HG02938 (cell line): ENCODE results near the gene FARP1.

ENCODE experiments used
- ATAC-seq: cut with Tn5 transposase; IDR thresholded peaks from one replicate; pipeline ENCODE4 v1.9.1; 2021; ENCODE audit warnings: mild to moderate bottlenecking, moderate library complexity; ENCODE audit not compliant: unreplicated experiment

Gene FARP1

DNA sequence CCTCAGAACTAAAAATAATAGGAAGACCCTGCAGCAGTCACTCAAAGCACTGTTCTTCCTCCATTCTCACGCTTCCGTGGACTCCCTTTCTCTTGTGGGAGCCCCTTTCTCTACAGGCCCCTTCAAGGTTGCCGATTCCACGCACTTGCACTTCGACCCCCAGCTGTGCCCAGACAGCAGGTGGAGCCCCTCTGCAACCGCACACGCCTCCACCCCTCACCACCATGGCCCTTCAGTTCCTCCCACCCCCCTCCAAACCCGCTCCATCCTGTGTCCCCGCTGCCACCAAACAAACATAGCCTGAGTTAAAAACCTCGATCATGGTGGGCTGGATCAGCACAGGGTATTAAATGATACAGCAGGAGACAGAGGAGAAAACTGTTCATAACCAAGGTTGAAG, 331.4 kb downstream of the FARP1 start:
- no peak for ATAC-seq

DNA sequence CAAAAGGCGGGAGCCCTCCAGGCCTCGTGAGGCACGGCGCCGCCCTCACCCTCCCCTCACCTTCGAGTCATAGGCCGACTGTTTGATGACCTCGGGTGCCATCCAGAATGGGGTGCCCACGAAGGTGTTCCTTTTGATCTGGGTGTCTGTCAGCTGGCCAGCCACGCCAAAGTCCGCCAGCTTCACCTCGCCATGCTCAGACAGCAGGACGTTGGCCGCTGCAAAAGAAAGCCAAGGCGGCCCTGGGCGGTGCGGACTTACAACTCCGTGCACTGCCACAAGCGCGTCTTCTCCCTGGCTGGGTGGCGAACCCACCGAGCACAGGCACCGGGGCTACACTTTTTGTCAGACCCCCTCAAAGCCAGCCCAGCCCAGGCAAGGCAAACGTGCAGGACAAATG, 331.9 kb downstream of the FARP1 start:
- no peak for ATAC-seq

DNA sequence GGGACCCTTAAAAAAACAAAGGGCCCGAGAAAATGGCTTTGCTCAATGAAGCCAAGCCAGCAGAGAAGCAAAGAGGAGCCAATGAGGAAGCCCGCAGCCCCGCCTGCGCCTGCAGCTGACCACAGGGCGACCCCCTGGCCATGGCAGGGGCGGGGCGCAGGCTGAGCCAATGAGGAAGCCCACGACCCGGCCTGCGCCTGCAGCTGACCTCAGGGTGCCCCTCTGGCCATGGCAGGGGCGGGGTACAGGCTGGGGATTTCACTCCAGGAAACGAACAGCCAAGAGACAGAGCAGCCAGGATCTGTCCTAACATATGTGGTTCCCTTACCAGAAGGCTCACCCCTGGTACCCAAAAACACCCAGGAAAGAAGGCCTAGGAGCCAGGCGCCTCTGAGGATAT, 332.6 kb downstream of the FARP1 start:
- ATAC-seq: no peak

DNA sequence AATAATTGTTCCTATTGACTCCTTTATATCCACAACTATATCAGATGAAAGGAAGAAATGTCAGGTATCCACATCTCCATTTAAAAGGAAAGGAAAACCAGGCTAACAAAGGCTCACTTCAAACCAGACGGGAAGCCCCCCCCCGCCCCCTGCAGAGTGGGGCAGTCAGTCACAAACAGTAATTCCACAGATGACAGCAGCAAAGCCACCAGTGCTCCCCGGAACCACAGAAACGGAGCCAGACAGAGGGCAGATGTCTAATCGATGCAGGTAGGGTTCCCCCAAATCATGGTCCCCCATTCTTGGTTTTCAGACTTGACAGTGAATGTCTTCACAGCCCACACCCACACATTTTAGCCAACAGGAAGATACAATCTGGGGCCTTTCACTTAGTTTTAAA, 333.2 kb downstream of the FARP1 start:
- ATAC-seq: peak; percentile 35

DNA sequence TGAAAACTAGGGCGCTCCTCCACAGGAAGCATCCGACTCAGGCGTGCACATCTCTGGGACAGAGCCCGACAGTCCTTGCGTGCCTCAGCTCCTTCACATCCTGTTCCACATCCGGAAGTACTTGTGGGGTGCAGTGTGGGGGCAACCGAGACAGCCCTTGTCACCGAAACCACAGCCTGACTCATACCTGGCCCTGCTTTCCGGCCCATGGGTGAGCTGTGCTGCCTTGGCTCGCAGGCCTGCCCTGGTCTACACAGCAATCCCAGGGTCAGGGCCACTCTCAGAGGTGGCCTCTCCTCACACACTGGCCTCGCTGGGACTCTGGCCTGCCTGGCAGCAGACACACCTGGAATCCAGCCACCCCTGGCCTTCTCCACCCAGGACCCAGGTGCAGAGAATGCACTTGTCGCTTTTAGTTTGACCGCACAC, 333.7 kb downstream of the FARP1 start:
- peak; percentile 95 for ATAC-seq

DNA sequence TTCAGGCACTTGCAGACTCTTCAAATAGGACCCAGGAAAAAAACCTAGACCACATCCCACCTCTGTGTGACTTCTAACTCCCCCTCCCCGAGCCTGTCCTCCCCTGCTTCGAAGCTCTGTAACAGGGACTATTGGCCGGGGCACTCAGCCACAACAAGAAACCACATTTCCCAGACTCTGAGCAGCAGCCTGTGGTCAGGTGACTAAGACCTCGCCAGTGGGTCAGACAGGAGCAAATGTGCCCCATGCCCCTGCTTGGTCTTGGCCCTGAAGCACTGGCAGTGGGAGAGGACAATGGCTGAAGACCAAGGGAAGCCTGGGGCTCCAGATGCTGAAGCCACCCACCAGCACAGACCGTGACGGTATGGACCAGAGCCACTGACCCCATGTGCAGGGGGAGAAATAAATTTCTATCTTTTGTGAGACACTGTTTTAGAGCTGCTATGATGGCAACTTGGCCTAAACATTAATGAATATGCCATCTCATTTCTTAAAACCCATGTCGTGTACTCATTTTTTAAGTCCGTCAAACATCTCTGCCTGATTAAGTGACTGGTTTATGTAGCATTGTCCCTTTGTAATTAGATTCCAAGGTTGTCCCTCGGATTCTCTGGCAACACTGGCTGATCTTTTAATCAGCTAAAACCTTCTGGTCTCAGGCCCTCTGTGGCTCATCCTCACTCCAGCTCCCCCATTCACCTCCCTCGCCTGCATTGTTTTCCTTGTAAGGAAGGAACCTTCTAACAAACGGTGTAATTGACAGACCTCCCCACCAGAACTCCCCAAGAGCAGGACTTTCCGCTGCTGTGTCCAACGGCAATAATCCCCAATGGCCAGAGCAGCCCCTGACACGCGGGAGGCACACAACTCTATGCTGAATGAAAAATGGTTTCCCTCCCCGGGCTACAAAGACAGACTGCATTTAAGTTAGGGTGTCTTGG, 335.6 kb downstream of the FARP1 start:
- ATAC-seq: peak; percentile 29

DNA sequence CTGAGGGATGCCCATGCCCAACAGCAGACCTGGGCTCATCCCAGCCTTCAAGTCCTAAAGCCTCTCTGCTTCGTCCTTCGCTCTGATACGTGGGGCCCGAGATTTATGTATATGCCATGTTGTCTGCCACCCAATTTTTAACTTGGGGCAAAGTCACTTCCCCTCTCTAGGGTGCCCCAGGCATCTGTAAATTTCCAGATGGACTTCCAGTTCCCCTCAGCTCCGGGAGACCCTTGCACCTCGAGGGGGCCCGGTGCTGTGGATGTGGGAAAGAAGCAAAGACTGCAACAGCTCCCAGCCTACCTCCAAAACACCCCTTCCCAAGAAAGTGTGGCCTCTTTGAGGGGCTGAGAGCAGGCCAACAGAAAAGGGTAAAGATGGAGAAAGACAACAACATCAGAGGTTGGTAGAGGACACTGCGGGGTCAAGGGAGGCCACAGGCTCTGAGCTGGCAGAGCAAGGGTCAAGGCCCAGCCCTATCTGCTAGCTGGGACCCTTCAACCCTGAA, 336.7 kb downstream of the FARP1 start:
- no peak for ATAC-seq

DNA sequence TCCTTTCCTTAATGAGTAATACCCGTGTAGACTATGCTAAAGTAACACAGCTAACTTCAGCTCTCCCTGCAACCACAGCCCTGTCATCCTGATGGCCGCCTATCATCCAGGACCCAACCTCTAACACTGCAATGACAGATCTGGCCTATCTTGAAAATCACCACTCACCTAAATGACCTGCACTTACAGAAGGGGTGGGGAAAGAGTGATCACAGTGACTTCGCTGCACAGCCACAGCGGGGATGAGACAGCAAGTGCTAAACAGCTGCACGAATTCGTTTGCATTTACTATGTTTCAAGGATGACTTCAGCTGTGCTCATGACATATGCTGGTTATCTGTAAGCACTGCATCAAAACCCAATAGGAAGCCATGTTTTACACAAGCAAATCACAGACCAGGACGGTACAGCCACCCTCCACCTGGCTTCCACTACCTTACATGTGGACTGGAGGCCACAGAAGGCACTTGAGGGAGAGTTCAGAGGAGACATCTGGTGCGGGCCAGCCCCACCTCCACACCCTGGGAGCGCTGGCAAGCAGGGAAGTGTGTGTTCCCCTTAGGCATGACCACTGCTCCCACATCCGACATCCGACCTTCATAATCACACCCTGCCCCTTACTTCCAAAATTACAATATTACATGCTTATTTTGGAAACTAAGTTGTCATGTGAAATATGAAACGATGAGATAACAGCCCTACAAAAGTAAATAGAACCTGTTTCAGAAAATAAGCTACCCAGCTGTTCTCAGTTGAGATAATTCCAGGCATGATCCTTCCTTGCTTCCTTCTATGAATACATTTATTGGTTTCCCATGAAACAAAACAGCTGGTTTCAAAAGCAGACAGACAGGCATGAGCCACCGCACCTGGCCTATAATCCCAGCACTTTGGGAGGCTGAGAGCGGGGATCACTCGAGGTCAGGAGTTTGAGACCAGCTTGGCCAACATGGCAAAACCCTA, 338.3 kb downstream of the FARP1 start:
- ATAC-seq: no peak

DNA sequence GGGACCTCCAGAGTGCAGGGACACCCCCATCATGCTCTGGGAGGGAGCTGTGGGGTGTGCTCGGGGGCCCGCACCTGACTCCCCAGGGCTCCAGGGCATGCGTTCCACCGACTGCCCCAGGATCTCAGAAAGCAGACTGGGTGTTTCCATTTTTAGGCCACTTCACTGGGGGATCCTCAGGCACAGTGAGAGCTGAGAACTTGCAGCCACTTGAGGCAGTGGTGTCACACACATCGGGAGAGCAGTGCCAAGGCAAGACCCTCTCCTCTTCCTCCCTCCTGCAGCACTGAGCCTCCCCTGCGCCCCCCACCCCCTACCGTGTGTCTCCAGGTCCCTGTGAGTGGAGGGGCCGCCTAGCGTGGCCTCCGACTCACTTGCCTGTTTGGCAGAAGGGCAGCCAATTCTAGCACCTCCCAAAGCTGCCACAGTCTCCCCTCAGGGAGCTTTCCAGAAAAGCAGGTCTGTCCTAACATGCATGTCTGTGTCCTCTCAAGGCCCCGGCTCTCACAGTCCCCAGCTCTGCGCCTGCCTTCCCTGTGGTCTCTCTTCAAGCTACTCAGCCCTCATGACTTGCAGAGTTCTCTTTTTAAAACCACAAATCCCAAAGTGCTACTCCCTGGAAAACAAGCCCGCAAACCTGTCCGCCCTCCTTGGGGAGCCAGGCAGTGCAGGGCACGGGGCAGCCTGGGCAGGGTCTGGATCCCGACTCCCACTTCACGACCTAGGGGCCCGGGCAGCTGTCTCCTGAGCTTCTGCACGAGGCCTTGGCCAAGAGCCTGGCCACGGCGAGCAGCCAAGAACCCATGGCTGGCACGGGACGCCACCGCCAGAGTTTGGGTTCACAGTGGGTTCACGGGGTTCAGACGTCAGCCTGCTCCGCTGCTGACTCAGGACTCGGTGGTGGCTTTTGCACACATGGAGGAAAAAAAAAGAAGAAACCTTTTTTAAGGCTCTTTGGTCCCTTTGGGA, 339.9 kb downstream of the FARP1 start:
- no peak for ATAC-seq

DNA sequence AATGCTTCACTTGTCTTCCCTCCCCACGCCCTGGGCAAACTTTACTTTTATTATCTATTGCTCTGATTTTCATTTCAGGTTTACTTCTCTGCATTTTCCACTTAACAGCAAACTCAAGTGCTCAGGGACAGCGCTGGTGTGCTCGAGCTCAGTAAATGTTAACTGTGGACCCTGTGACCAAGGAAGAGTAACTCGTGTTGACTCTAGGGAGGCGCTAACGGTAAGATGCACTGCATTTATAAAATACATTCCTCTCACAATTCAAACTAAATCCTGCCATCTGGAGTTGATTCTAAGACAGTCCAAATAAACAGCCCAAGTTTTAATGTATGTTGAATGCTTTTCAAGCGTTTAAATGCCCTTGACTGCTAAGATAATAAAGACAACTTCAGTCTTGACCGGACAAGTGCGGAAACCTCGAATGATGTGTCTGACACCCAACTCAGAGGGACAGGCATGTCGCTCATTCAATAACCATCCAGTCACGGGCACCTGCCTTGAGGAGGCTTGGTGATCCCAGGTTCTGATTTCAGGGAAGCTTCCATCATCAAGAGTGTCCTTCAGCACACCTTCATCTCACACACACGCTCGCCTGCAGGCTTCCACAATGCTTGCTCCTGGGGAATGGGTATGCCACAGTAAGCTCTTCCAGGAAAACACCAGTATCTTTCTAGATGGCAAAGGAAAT, 340.9 kb downstream of the FARP1 start:
- ATAC-seq: no peak

DNA sequence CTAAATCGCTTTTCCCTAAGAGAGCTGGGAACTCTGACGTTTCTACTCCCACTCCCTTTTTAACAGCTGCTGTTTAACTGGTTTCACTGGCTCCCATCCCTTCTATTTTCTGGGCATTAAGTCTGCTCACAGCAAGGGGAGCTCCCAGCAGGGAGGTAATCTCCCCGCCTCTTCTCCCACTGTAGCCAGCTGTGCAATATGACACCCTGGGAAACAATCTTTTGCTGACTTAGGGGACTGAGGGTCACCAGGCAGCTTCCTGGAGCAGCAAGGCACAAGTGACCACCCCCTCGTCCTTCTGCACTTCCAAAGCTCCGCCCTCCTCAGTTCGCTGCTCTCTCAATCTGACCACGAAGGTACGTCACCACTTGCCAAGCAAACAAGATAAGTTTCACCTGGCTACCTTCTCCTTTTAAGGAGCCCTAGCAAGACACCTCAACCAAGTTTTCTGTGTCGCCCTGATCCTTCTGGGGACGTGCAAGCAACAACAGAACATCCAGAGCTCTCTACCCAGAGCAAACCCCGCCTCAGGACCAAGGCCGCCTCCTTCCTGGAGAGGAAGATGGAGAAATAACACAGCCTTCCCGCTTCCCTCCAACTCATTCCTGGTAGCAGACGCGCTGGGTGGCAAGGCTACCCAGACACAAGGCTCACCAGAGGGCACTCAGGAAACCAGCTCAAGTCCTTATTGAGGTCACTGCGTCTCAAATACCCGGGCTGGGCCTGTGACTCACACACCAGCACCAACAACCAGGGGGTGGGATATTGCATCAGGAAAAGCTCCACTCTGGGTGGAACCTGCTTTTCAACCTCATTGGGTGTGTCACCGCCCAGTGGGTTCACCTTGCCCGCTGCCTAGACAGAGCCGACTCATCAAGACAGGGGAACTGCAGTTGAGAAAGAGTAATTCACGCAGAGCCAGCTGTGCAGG, 341.7 kb downstream of the FARP1 start:
- ATAC-seq: no peak

DNA sequence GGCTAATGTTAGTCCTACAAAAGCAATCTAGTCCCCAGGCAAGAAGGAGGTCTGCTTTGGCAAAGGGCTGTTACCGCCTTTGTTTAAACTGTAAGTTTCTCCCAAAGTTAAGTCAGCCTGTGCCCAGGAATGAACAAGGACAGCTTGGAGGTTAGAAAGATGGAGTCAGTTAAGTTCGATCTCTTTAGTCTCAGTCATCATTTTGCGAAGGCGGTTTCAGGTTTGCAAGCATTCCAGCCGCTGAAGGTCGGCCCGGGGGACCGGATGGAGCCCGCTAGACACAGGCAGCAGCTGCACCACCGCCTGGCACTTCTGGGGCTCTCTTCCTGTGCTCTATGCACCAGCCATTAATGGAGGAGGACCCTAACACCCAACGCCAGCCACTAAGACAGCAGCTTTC, 342.7 kb downstream of the FARP1 start:
- no peak for ATAC-seq

DNA sequence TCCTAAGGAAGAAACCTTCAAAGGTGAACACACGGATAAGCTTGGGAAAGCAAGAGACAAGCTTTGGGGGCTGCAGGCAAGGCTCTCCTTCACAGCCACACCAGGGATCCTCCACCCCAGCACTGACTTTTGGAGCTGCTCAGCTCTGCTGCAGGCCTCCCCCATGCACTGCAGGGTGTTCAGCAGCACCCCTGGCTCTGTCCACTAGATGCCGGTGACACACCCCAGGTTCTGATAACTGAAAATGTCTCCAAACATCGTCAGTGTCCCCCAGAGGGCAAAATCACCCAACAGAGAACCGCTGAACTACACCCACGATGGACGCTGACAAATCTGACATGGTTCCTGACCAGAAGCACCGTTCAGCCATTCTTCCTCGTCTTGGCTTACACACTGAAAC, 343.5 kb downstream of the FARP1 start:
- ATAC-seq: no peak

DNA sequence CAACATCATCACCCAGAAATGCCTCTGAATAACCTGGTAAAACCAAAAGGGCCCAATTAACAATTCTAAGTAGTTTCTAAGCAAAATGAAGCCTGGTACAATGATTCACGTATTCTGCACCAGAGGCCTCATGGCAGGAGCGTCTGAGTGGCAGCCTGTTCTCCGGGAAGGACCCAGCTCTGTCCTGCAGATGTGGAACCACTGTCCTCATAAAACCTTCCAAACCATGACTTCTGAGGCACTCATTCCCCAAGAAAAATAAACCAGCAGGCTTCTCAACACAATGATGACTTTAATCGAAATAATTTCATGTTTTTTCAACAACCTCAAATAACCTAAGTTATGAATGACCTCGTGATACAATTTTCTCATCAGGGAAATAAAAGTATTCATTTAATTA, 344.1 kb downstream of the FARP1 start:
- ATAC-seq: no peak

DNA sequence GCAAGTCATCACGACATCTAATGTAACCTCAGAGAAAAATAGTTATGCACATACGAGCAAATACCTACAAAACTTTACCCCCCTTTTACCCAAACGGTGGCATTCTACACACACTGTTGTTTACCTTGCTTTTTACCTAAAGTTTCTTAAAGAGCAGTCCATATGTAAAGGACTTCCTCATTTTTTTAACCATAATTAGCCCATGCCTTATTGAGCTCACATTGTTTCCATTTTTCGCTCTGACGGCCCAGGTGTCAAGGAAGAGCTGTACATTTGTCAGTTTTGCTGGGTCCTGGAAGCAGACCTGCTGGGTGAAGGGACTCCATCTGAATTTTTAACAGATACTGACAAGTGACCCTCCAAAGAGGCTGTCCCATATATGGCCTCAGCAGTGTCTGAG, 344.6 kb downstream of the FARP1 start:
- ATAC-seq: peak; percentile 37

DNA sequence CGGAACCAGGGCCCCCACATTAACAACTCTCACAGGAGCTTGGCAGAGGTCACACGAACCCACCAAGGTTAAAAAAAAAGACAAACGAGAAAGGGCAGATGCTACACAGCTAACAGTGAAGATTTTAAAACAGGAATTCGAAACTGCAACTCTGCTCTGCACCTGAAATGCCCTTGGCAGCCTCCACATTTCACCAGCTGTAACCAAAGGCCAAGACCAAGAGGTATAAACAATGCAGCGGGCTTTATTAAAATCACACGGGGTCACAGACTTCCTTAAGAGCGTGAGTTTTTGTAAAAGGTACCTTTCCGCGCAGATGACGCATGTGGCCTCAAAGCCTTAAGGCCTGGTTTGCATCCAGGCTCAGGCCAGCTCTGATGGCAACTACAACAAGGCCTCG, 345.8 kb downstream of the FARP1 start:
- no peak for ATAC-seq

DNA sequence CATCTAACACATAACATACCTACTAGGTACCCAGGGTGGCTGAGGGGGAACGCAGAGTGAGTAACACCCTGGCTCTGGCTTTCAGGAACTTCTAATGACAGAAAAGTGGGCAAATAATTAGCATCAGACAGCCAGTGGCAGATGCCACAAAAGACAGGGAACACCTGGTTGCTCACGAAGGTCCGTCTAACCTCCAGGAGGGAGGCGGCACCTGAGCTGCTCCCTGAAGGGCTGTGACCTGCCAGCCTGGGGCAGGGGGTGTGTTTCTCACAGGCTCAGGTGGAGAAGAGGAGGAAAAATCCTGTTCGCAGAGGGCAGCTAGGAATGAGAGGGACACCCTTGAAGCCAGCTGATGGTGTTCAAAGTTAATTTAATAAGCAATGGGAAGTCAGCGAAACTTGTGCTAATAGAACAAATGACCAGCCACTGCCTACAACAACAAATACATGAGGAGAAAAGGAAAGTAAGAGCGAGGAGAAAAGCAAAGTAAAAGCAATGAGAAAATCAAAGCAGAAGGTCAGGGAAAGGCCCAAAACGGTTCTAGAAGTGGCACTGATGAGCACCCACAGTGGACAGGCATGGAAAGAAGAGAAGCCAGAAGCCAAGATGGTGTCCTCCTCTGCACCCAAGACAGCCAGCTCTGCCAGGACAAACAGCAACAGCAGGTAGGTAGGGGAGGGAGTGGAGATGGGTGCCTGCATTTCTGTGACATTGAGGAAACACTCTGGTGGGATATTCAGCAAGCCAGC, 346.7 kb downstream of the FARP1 start:
- ATAC-seq: no peak
